Type B pancreatic cell (in vitro differentiated cells): ENCODE results near the gene LRMDA. TPM values are rescaled to one million over a fixed set of nuclear protein-coding genes. Genes with fewer than 3 reads are reported as not detected.
A peak's percentile ranks its signal among the peaks of the same experiment; 100 is the strongest.

Experiments
- DNase-seq: peaks from one replicate; pipeline ENCODE4 v3.0.0; 2021; ENCODE audit warnings: mixed read lengths; ENCODE audit not compliant: unreplicated experiment; ENCODE audit errors: extremely low spot score
- H3K27ac Mint-ChIP-seq: 2 replicates; pipeline ENCODE4 v1.8.0; 2021; ENCODE audit warnings: mild to moderate bottlenecking, mixed read lengths
- H3K27me3 Mint-ChIP-seq: 2 replicates; pipeline ENCODE4 v1.8.0; 2021; ENCODE audit warnings: mixed read lengths
- H3K36me3 Mint-ChIP-seq: 2 replicates; pipeline ENCODE4 v1.8.0; 2021; ENCODE audit warnings: mixed read lengths
- H3K4me1 Mint-ChIP-seq: one replicate; pipeline ENCODE4 v1.8.0; 2021; ENCODE audit warnings: mixed read lengths; ENCODE audit not compliant: unreplicated experiment
- H3K4me3 Mint-ChIP-seq: 2 replicates; pipeline ENCODE4 v1.8.0; 2021; ENCODE audit warnings: mild to moderate bottlenecking, mixed read lengths
- H3K9me3 Mint-ChIP-seq: 2 replicates; pipeline ENCODE4 v1.8.0; 2021; ENCODE audit warnings: mixed read lengths
- CTCF ChIP-seq: fragments of 200-600 bp; sonication (generic); conservative IDR thresholded peaks from 2 replicates; pipeline ENCODE4 v1.5.0; 2021; ENCODE audit warnings: antibody characterized with exemption, mild to moderate bottlenecking
- total RNA-seq: library from RNA; stranded (reverse); gene quantifications from 2 replicates; pipeline ENCODE4 v1.2.1, GENCODE V29; 2021; ENCODE audit warnings: low replicate concordance

The LRMDA gene
- total RNA-seq, 1 donor from 2014 or later = 2.0 TPM

- Mint-ChIP-seq H3K27ac (no peak overlapping the region), H3K9me3 (peaks cover 5% of the 10 kb centered on the region), H3K4me3 (no peak overlapping the region), H3K4me1 (peaks cover 5% of the 10 kb centered on the region), H3K36me3 (no peaks in the 10 kb centered on the region), H3K27me3 (peaks cover 67% of the 10 kb centered on the region)
- TF ChIP-seq CTCF = no peak
- no peak for DNase-seq
These were observed 488.5 kb downstream of the LRMDA start for GRCh38 chr10:75919913-75920312.

DNA sequence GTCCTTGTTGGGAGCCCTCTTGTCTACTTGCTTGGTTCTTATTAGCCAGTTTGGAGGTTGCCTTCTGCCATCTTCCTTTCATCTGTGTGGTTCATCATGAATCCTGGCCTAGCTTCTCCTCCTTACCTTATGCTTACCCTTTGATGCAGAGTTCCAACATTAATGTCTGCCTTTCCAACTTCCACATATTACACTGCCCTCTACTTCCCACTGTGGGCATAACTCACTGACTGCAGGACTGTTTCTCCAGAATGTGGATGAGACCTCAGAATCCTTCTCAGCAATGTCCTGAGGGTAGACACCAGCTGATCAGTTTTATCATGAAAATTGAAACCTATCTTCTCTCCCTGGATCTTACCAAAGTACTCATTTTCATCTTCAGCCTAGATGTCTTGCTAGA lies 491.0 kb downstream of the LRMDA start:
- peak; percentile 25 for TF ChIP-seq CTCF
- H3K4me1 Mint-ChIP-seq = peaks cover 9% of the 10 kb centered on the region
- H3K27me3 Mint-ChIP-seq = peaks cover 78% of the 10 kb centered on the region
- H3K27ac Mint-ChIP-seq = no peak overlapping the region
- H3K4me3 Mint-ChIP-seq = no peak overlapping the region
- DNase-seq = no peak
- peaks cover 5% of the 10 kb centered on the region for H3K9me3 Mint-ChIP-seq
- no peaks in the 10 kb centered on the region for H3K36me3 Mint-ChIP-seq

DNA sequence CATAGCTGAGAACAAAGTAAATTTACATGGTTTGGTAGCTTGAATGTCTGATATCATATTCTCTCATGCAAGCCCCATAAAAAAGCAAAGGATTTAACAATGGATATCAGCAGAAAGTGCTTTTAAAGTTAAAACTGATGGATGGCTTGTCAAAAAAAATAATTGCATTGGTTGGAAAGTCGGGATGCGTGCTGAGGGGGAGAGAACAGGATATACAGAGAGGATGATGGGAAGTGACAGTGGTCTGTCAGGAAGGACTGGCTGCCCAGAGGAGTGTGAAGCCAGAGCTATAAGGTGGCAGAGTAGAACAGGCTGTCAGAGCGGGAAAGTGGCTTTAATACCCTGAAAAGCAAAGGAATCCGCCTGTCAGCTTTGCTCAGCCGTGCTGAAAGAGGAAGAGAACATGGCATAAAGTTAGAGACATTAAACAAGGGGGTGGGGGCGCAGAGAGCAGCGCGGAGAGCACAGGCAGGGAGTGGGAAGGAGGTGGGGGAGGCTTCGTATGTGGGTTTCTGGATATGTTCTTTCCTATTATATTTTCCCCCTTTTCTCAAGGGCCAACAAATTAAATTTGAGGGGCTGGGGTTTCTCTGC lies 493.0 kb downstream of the LRMDA start:
- Mint-ChIP-seq H3K27me3 (peaks cover 72% of the 10 kb centered on the region), H3K36me3 (no peaks in the 10 kb centered on the region), H3K27ac (no peak overlapping the region), H3K4me3 (no peak overlapping the region), H3K9me3 (peaks cover 5% of the 10 kb centered on the region), H3K4me1 (peaks cover 9% of the 10 kb centered on the region)
- no peak for DNase-seq
- no peak for TF ChIP-seq CTCF

GRCh38 chr10:75925999-75926398 lies 494.6 kb downstream of the LRMDA start:
- no peak for DNase-seq
- H3K27ac Mint-ChIP-seq = no peak overlapping the region
- peaks cover 71% of the 10 kb centered on the region for H3K27me3 Mint-ChIP-seq
- no peak for TF ChIP-seq CTCF
- H3K36me3 Mint-ChIP-seq = no peaks in the 10 kb centered on the region
- H3K4me3 Mint-ChIP-seq = no peak overlapping the region
- H3K4me1 Mint-ChIP-seq = peaks cover 9% of the 10 kb centered on the region
- H3K9me3 Mint-ChIP-seq = no peaks in the 10 kb centered on the region

GRCh38 chr10:75926763-75927162 lies 495.3 kb downstream of the LRMDA start:
- TF ChIP-seq CTCF = no peak
- DNase-seq = no peak
- H3K27me3 Mint-ChIP-seq = peaks cover 73% of the 10 kb centered on the region
- no peak overlapping the region for H3K27ac Mint-ChIP-seq
- H3K36me3 Mint-ChIP-seq = no peaks in the 10 kb centered on the region
- H3K4me1 Mint-ChIP-seq = peaks cover 9% of the 10 kb centered on the region
- H3K9me3 Mint-ChIP-seq = no peaks in the 10 kb centered on the region
- H3K4me3 Mint-ChIP-seq = no peak overlapping the region

GRCh38 chr10:75928231-75928630 lies 496.8 kb downstream of the LRMDA start:
- no peak for DNase-seq
- Mint-ChIP-seq H3K4me1 (peaks cover 9% of the 10 kb centered on the region), H3K4me3 (no peak overlapping the region), H3K27ac (no peak overlapping the region), H3K36me3 (no peaks in the 10 kb centered on the region), H3K9me3 (no peaks in the 10 kb centered on the region), H3K27me3 (peaks cover 77% of the 10 kb centered on the region)
- no peak for TF ChIP-seq CTCF
